HEK293T (cell line): ENCODE results near the gene AMN.

ENCODE experiments used
- ARNT ChIP-seq: fragments of 450-650 bp; IDR thresholded peaks from 2 replicates; pipeline ENCODE4 v1.6.1; 2017; ENCODE audit warnings: mild to moderate bottlenecking
- ELF4 ChIP-seq: fragments of 450-650 bp; IDR thresholded peaks from 2 replicates; pipeline ENCODE4 v1.6.1; 2017; ENCODE audit warnings: antibody characterized with exemption
- FOXA1 ChIP-seq: fragments of 450-650 bp; IDR thresholded peaks from 2 replicates; pipeline ENCODE4 v1.6.1; 2016; ENCODE audit warnings: mild to moderate bottlenecking
- FOXM1 ChIP-seq: fragments of 450-650 bp; IDR thresholded peaks from 2 replicates; pipeline ENCODE4 v1.6.1; 2017; ENCODE audit warnings: mild to moderate bottlenecking, borderline replicate concordance
- HDGF ChIP-seq: fragments of 450-650 bp; IDR thresholded peaks from 2 replicates; pipeline ENCODE4 v1.6.1; 2017; ENCODE audit warnings: antibody characterized with exemption, borderline replicate concordance
- L3MBTL2 ChIP-seq: fragments of 450-650 bp; conservative IDR thresholded peaks from 2 replicates; pipeline ENCODE4 v1.6.1; 2016; ENCODE audit warnings: mild to moderate bottlenecking
- LEF1 ChIP-seq: fragments of 450-650 bp; IDR thresholded peaks from 2 replicates; pipeline ENCODE4 v1.6.1; 2017; ENCODE audit warnings: mild to moderate bottlenecking, borderline replicate concordance
- NFRKB ChIP-seq: fragments of 450-650 bp; IDR thresholded peaks from 2 replicates; pipeline ENCODE4 v1.6.1; 2016; ENCODE audit warnings: mild to moderate bottlenecking, moderate library complexity
- PKNOX1 ChIP-seq: fragments of 450-650 bp; IDR thresholded peaks from 2 replicates; pipeline ENCODE4 v1.6.1; 2016
- SP1 ChIP-seq: fragments of 450-650 bp; IDR thresholded peaks from 2 replicates; pipeline ENCODE4 v1.6.1; 2017
- TARDBP ChIP-seq: fragments of 450-650 bp; IDR thresholded peaks from 2 replicates; pipeline ENCODE4 v1.6.1; 2016
- ZNF384 ChIP-seq: fragments of 450-650 bp; IDR thresholded peaks from 2 replicates; pipeline ENCODE4 v1.6.1; 2016

- TF ChIP-seq NFRKB (no peak), PKNOX1 (no peak), ZNF384 (no peak), TARDBP (no peak), ELF4 (no peak), SP1 (no peak), ARNT (no peak), LEF1 (no peak), FOXA1 (no peak), HDGF (no peak), FOXM1 (no peak), L3MBTL2 (no peak)
These were observed 43.6 kb downstream of the AMN start for GRCh38 chr14:102965971-102966655.
